HepG2 (cell line): ENCODE results near the gene RBM47. TPM values are rescaled to one million over a fixed set of nuclear protein-coding genes. Genes with fewer than 3 reads are reported as not detected.

ENCODE experiments used
- ATAC-seq: fragments of 200-7000 bp; cut with Tn5 transposase; 3 replicates; pipeline ENCODE4 v1.9.1; 2020; ENCODE audit warnings: mild to moderate bottlenecking, moderate library complexity
- BruUV-seq: library from RNA; stranded (reverse); fragments of 400-500 nt; replicated peaks from 2 replicates; lab custom pipeline; 2021; lab: Mats Ljungman, UMichigan
- CTCF ChIA-PET: fragments of 300-600 bp; formaldehyde crosslinking; extraction: SDS; loops from one replicate; lab custom pipeline; 2021; ENCODE audit warnings: low total read pairs, inconsistent platforms, low intra/inter-chr PET ratio; lab: Yijun Ruan, JAX
- POLR2A ChIA-PET: fragments of 350-600 bp; sonication (Branson Sonifier 250); formaldehyde crosslinking; loops from one replicate; lab custom pipeline; 2020; ENCODE audit warnings: antibody characterized with exemption, inconsistent platforms; lab: Yijun Ruan, JAX
- DNase-seq: peaks from one replicate; pipeline ENCODE4 v3.0.0-alpha.2; 2015; ENCODE audit warnings: low spot score
- FAIRE-seq: peaks from 3 replicates; lab custom pipeline; 2011; peaks lifted over from hg19 to GRCh38; lab: Jason Lieb, UNC
- H2AFZ ChIP-seq: one replicate; pipeline ENCODE4 v1.6.1; 2011; ENCODE audit warnings: low read length, inconsistent platforms
- H3K27ac ChIP-seq: fragments of 300-600 bp; 3 replicates; pipeline ENCODE4 v1.8.0; 2011; ENCODE audit warnings: mixed run types, mild to moderate bottlenecking, mixed read lengths, low read length, inconsistent platforms; ENCODE audit not compliant: insufficient read depth; ENCODE audit errors: extremely low read length
- H3K27me3 ChIP-seq, 2 experiments: fragments of 200-600 bp in 1 of 2; 2 replicates in 1 of 2; 3 replicates in 1 of 2; pipeline versions ENCODE4 v1.6.0 to v1.8.0; 2011; ENCODE audit warnings: low read length in 2 of 2, mild to moderate bottlenecking in 2 of 2, moderate library complexity in 2 of 2, inconsistent platforms in 1 of 2; ENCODE audit not compliant: insufficient read depth in 2 of 2, control insufficient read depth in 1 of 2
- H3K36me3 ChIP-seq, 2 experiments: fragments of 200-600 bp in 1 of 2; replicated peaks in 1 of 2; 2 replicates in 1 of 2; 3 replicates in 1 of 2; pipeline versions ENCODE4 v1.5.1 to v1.8.0; 2011; ENCODE audit warnings: low read length in 2 of 2, inconsistent platforms in 1 of 2; ENCODE audit not compliant: insufficient read depth in 2 of 2, control insufficient read depth in 1 of 2
- H3K4me1 ChIP-seq: 2 replicates; pipeline ENCODE4 v1.5.1; 2012; ENCODE audit warnings: low read length, inconsistent platforms; ENCODE audit not compliant: insufficient read depth
- H3K4me2 ChIP-seq: 2 replicates; pipeline ENCODE4 v1.6.0; 2011; ENCODE audit warnings: low read depth, low read length, inconsistent platforms
- H3K4me3 ChIP-seq, 3 experiments: fragments of 200-600 bp in 1 of 3; sonication (generic), shearing (Covaris generic) in 1 of 3; replicated peaks in 1 of 3; 2 replicates each; pipeline ENCODE4 v1.5.1; 2011 to 2016; ENCODE audit warnings: low read length in 3 of 3, inconsistent platforms in 2 of 3, low read depth in 2 of 3, mild to moderate bottlenecking in 2 of 3, control low read depth in 1 of 3, mixed read lengths in 1 of 3; ENCODE audit not compliant: insufficient read depth in 1 of 3
- H3K79me2 ChIP-seq: one replicate; pipeline ENCODE4 v1.6.1; 2011; ENCODE audit warnings: low read length, inconsistent platforms; ENCODE audit not compliant: insufficient read depth
- H3K9ac ChIP-seq: 2 replicates; pipeline ENCODE4 v1.6.0; 2011; ENCODE audit warnings: mild to moderate bottlenecking, low read depth, low read length, inconsistent platforms; ENCODE audit not compliant: insufficient read depth
- H3K9me3 ChIP-seq: 2 replicates; pipeline ENCODE4 v1.5.1; 2012; ENCODE audit warnings: mild to moderate bottlenecking, low read length
- H4K20me1 ChIP-seq: 2 replicates; pipeline ENCODE4 v1.6.0; 2011; ENCODE audit warnings: inconsistent platforms, mild to moderate bottlenecking, low read length, moderate library complexity; ENCODE audit not compliant: insufficient read depth
- AHR ChIP-seq: IDR thresholded peaks from 2 replicates; pipeline ENCODE4 v1.6.1; 2018; ENCODE audit warnings: missing genetic modification reagents, missing compliant biosample characterization
- ETS1 ChIP-seq: sonication (generic); formaldehyde crosslinking; IDR thresholded peaks from 2 replicates; pipeline ENCODE4 v1.4.0; 2020; ENCODE audit warnings: missing genetic modification reagents
- ISL2 ChIP-seq: sonication (generic); formaldehyde crosslinking; IDR thresholded peaks from 2 replicates; pipeline ENCODE4 v1.5.0; 2020; ENCODE audit warnings: missing genetic modification reagents
- KDM3A ChIP-seq: IDR thresholded peaks from 2 replicates; pipeline ENCODE4 v1.6.1; 2018; ENCODE audit warnings: low read depth, missing compliant biosample characterization
- KLF15 ChIP-seq: sonication (generic); formaldehyde crosslinking; IDR thresholded peaks from 2 replicates; pipeline ENCODE4 v1.8.1; 2023; ENCODE audit warnings: borderline replicate concordance, mild to moderate bottlenecking, inconsistent platforms, missing genetic modification reagents, mixed read lengths
- MATR3 ChIP-seq: sonication (generic); formaldehyde crosslinking; IDR thresholded peaks from 2 replicates; pipeline ENCODE4 v1.4.0; 2020; ENCODE audit warnings: missing genetic modification reagents
- MTF2 ChIP-seq: sonication (generic); formaldehyde crosslinking; IDR thresholded peaks from 2 replicates; pipeline ENCODE4 v1.5.0; 2020; ENCODE audit warnings: missing genetic modification reagents, borderline replicate concordance
- NFATC3 ChIP-seq: sonication (generic); formaldehyde crosslinking; IDR thresholded peaks from 2 replicates; pipeline ENCODE4 v1.5.1; 2020; ENCODE audit warnings: mild to moderate bottlenecking, missing genetic modification reagents
- NFE2L2 ChIP-seq: fragments of 150-350 bp; IDR thresholded peaks from 2 replicates; pipeline ENCODE4 v1.6.1; 2014; ENCODE audit warnings: low read length
- NR2F1 ChIP-seq, 2 experiments: fragments of 450-650 bp in 1 of 2; formaldehyde crosslinking in 1 of 2; IDR thresholded peaks; 2 replicates each; pipeline versions ENCODE4 v1.5.0 to v1.6.1; 2016 to 2020; ENCODE audit warnings: mild to moderate bottlenecking in 1 of 2, missing compliant biosample characterization in 1 of 2, missing genetic modification reagents in 1 of 2, moderate library complexity in 1 of 2
- PPARG ChIP-seq: conservative IDR thresholded peaks from 2 replicates; pipeline ENCODE4 v1.6.1; 2016; ENCODE audit warnings: missing biosample characterization, missing genetic modification reagents
- SALL1 ChIP-seq: sonication (generic); formaldehyde crosslinking; IDR thresholded peaks from 2 replicates; pipeline ENCODE4 v1.8.0; 2022; ENCODE audit warnings: mild to moderate bottlenecking, missing genetic modification reagents
- SAP130 ChIP-seq: IDR thresholded peaks from 2 replicates; pipeline ENCODE4 v1.6.1; 2016; ENCODE audit warnings: low read depth
- SETDB1 ChIP-seq: sonication (generic); formaldehyde crosslinking; IDR thresholded peaks from 2 replicates; pipeline ENCODE4 v1.5.1; 2020; ENCODE audit warnings: missing genetic modification reagents, mild to moderate bottlenecking, borderline replicate concordance
- ZFP82 ChIP-seq: sonication (generic); formaldehyde crosslinking; IDR thresholded peaks from 2 replicates; pipeline ENCODE4 v1.5.1; 2020; ENCODE audit warnings: mild to moderate bottlenecking, missing genetic modification reagents, borderline replicate concordance
- ZFY ChIP-seq: sonication (generic); formaldehyde crosslinking; IDR thresholded peaks from 2 replicates; pipeline ENCODE4 v1.4.0; 2020; ENCODE audit warnings: missing genetic modification reagents
- ZIK1 ChIP-seq: sonication (generic); formaldehyde crosslinking; IDR thresholded peaks from 2 replicates; pipeline ENCODE4 v1.5.0; 2020; ENCODE audit warnings: mild to moderate bottlenecking, low read depth, missing genetic modification reagents, borderline replicate concordance
- ZMYM4 ChIP-seq: sonication (generic); formaldehyde crosslinking; IDR thresholded peaks from 2 replicates; pipeline ENCODE4 v1.8.1; 2023; ENCODE audit warnings: mild to moderate bottlenecking, missing genetic modification reagents
- ZNF143 ChIP-seq: sonication (generic); formaldehyde crosslinking; IDR thresholded peaks from 2 replicates; pipeline ENCODE4 v1.4.0; 2020; ENCODE audit warnings: missing genetic modification reagents
- ZNF441 ChIP-seq: sonication (generic); formaldehyde crosslinking; IDR thresholded peaks from 2 replicates; pipeline ENCODE4 v1.7.0; 2021; ENCODE audit warnings: missing genetic modification reagents, borderline replicate concordance
- ZNF652 ChIP-seq: IDR thresholded peaks from 2 replicates; pipeline ENCODE4 v1.6.1; 2016; ENCODE audit warnings: low read depth, borderline replicate concordance
- ZNF777 ChIP-seq: sonication (generic); formaldehyde crosslinking; IDR thresholded peaks from 2 replicates; pipeline ENCODE4 v1.4.0; 2020; ENCODE audit warnings: missing genetic modification reagents
- ZSCAN25 ChIP-seq: sonication (generic); formaldehyde crosslinking; IDR thresholded peaks from 2 replicates; pipeline ENCODE4 v1.8.0; 2022; ENCODE audit warnings: mild to moderate bottlenecking, missing genetic modification reagents
- WGBS: methylation state at CpG from one replicate; pipeline ENCODE4 v1.1.6; 2017; ENCODE audit warnings: low lambda C conversion rate; 5-methylcytosine and 5-hydroxymethylcytosine counted together
- in situ Hi-C: cut with HindIII; loops from 2 replicates; pipeline ENCODE4 v1.10.0; 2017; ENCODE audit warnings: low pct_unique_long_range_greater_than_20kb; ENCODE audit not compliant: extremely low pct_ligation_motif_present
- intact Hi-C: fragments of 100-400 bp; cut with micrococcal nuclease; formaldehyde crosslinking; loops from one replicate; pipeline ENCODE4 v1.10.0; 2022; ENCODE audit not compliant: unreplicated experiment
- polyA plus RNA-seq, 8 experiments: library from polyadenylated mRNA; depleted of rRNA in 3 of 8; stranded (reverse) in 7 of 8; unstranded in 1 of 8; fragments of >200 nt; fragmentation: Illumina TruSeq in 4 of 8; extraction: Trizol in 4 of 8; gene quantifications; 2 replicates each; pipeline versions ENCODE4 v1.2.1 to v1.2.3, GENCODE V29; 2011 to 2016; ENCODE audit warnings: low read depth in 4 of 8, missing spikeins in 1 of 8, mixed read lengths in 1 of 8; ENCODE audit not compliant: insufficient read depth in 1 of 8
- total RNA-seq, 5 experiments: library from RNA; depleted of rRNA; stranded (reverse); fragments of >200 nt; fragmentation: Illumina TruSeq; extraction: Trizol; gene quantifications; 2 replicates each; pipeline ENCODE4 v1.2.3, GENCODE V29; 2016; ENCODE audit warnings: low read depth in 1 of 5
- TF ChIP-seq, protein P1 (sequence below): sonication (generic); formaldehyde crosslinking; IDR thresholded peaks from 2 replicates; pipeline ENCODE4 v1.8.0; 2022; ENCODE audit warnings: missing genetic modification reagents, low read depth, mild to moderate bottlenecking, borderline replicate concordance

Gene RBM47
- total and polyA plus RNA-seq, 2 of the 13 experiments (the other 11 are each of a cell fraction or from before 2014, with no cell fraction given) = 1.2 to 2.5 TPM

- no peak for TF ChIP-seq ZFP82 (CRISPR knock-in tag)
- TF ChIP-seq ZNF652 (CRISPR knock-in tag) = no peak
- no peak for TF ChIP-seq SETDB1 (CRISPR knock-in tag)
- no peak for TF ChIP-seq MATR3 (CRISPR knock-in tag)
- TF ChIP-seq, all 625 proteins: peak for 0
Observed at GRCh38 chr4:40399578-40399977, 230.1 kb downstream of the RBM47 start (continued).

DNA sequence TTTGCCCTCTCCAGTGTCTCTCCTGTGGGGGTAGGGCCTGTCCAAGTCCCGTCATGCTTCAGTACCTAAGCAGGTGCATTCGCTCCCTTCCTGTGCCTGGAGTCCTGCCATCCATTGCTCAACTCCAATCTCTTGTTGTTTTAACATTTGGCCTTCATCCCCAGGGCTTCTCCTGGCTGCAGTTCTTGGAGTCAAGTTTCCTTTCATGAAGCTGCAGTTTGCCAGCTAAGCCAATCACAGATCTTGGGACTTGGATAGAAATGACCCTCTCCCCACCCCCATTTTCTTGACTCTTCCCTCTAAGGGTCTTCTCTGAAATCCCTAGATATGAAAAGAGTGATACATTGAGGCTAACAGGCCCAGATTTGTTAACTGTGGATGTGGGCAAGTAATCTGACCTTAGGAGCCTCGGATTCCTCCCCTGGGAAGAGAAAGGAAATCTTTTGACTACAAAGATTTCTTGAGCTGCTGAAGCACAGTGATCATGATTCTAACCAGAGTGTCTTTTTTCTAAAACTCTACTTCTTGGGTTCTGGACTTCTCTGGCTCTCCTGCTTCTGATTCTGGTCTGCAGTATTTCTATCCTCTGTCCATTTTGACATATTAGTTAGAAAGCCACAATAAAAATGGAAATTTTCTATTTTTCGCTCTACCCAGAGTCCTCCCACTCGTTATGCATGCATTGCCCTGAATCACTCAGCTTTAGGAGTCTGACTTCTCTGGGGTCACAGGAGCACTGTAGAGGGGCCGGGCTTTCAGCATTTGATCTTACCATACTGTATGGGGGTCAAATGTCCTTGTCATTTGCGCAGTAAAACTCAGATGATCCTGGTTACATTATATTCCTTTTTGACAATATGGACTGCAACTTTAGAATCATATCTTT, 233.5 kb downstream of the RBM47 start:
- Histone ChIP-seq H3K79me2 (no peaks in the 10 kb centered on the region), H3K4me2 (peak overlapping the region; percentile 48), H3K9me3 (no peaks in the 10 kb centered on the region), H3K27me3 (0 out of 5 replicates have a peak, but pooled peaks cover 0 to 3% of the 10 kb centered on the region in 2 experiments), H2AFZ (no peak overlapping the region), H3K27ac (no peak overlapping the region), H3K36me3 (no peaks in the 10 kb centered on the region), H4K20me1 (no peaks in the 10 kb centered on the region), H3K9ac (no peak overlapping the region), H3K4me3 (no peak overlapping the region), H3K4me1 (peaks cover 24% of the 10 kb centered on the region)
- peak; percentile 86 for ATAC-seq
- FAIRE-seq = peak; percentile 68
- BruUV-seq = no TSS peak
- CTCF ChIA-PET = no interaction called here
- WGBS = 29% methylated on average over 7 of the region's 7 CpGs
- peak; percentile 43 for DNase-seq
- in situ Hi-C loops = no loop called here
- POLR2A ChIA-PET = interaction anchor here (0.8 to 1.5 kb wide), 2 partner anchors 9 to 23 kb away, joined by 3 to 7 read pairs; no protein-coding TSS in a partner anchor
- intact Hi-C loops = no loop called here
- TF ChIP-seq PPARG (CRISPR knock-in tag) (peak; percentile 46; the same call in 1 of the 2 replicates), AHR (CRISPR knock-in tag) (no peak), ETS1 (CRISPR knock-in tag) (no peak), SAP130 (CRISPR knock-in tag) (no peak; the same call in 1 of the 2 replicates), NFATC3 (CRISPR knock-in tag) (no peak), NR2F1 (CRISPR knock-in tag; IDR thresholded peaks at IDR 0.05) (peak; percentile 22 to 31; a peak in 1 of 4 replicates), KLF15 (no peak), ZMYM4 (CRISPR knock-in tag) (peak; percentile 61), ZNF143 (CRISPR knock-in tag) (peak; percentile 80), MTF2 (CRISPR knock-in tag) (no peak), ZSCAN25 (CRISPR knock-in tag) (no peak), SALL1 (peak; percentile 70), ZIK1 (no peak), ZNF441 (CRISPR knock-in tag) (no peak), KDM3A (CRISPR knock-in tag) (no peak), ZFY (peak; percentile 37; the same call in 1 of the 2 replicates), NFE2L2 (no peak), ZNF777 (CRISPR knock-in tag) (no peak), ISL2 (CRISPR knock-in tag) (no peak)
- TF ChIP-seq, protein P1, sequence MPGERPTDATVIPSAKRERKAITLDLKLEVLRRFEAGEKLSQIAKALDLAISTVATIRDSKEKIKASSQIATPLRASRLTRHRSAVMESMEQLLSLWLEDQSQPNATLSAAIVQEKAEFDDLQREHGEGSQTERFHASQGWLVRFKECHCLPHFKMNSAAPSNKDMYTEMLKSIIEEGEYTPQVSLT (CRISPR knock-in tag) = no peak
